Right lobe of liver (tissue), 6 donors: ENCODE measurements around the gene PEAK3. TPM values are rescaled to one million over a fixed set of nuclear protein-coding genes. Genes with fewer than 3 reads are reported as not detected.
A peak's percentile ranks its signal among the peaks of the same experiment; 100 is the strongest.

Source experiments
- ATAC-seq, 4 donors: fragments of 200-7000 bp; cut with Tn5 transposase; one replicate each; pipeline ENCODE4 v1.9.1; 2020; ENCODE audit warnings: mild to moderate bottlenecking in 4 of 4, moderate library complexity in 4 of 4
- DNase-seq, 3 donors: peaks; one replicate each; pipeline ENCODE4 v3.0.0-alpha.2; 2020
- H3K27ac ChIP-seq, 3 donors: fragments of 200-600 bp; one replicate each; pipeline ENCODE4 v1.8.0; 2022
- H3K27me3 ChIP-seq, 2 donors: fragments of 200-600 bp; one replicate each; pipeline ENCODE4 v1.8.0; 2022
- H3K36me3 ChIP-seq, 4 donors: fragments of 200-600 bp; sonication (generic) in 1 of 4; one replicate each; pipeline versions ENCODE4 v1.5.1 to v1.8.0; 2017 to 2022; ENCODE audit warnings: control low read depth in 1 of 4
- H3K4me1 ChIP-seq, 4 donors: fragments of 200-600 bp; sonication (generic) in 1 of 4; one replicate each; pipeline versions ENCODE4 v1.5.1 to v1.8.0; 2017 to 2022; ENCODE audit warnings: control low read depth in 1 of 4
- H3K4me3 ChIP-seq, 3 donors: fragments of 200-600 bp; one replicate each; pipeline ENCODE4 v1.8.0; 2022
- H3K9me3 ChIP-seq, 4 donors: fragments of 200-600 bp; sonication (generic) in 1 of 4; one replicate each; pipeline versions ENCODE4 v1.5.1 to v1.8.0; 2017 to 2022; ENCODE audit warnings: control low read depth in 1 of 4
- POLR2A ChIP-seq: fragments of 450-650 bp; IDR thresholded peaks from one replicate; pipeline ENCODE4 v1.6.1; 2017; ENCODE audit warnings: antibody characterized with exemption, mild to moderate bottlenecking
- WGBS: methylation state at CpG from one replicate; pipeline ENCODE4 v1.1.6; 2018; ENCODE audit warnings: low coverage, low lambda C conversion rate; ENCODE audit not compliant: insufficient coverage; ENCODE audit errors: missing lambda C conversion rate; 5-methylcytosine and 5-hydroxymethylcytosine counted together
- intact Hi-C, 2 donors: fragments of 100-400 bp; cut with DNase I; formaldehyde crosslinking; loops; one replicate each; pipeline versions ENCODE4 v1.11.2 to v1.14.1; 2022
- total RNA-seq, 6 experiments: library from RNA; depleted of rRNA in 2 of 6; stranded (reverse); fragments of >200 nt in 2 of 6; fragmentation: NEBNext Ultra II Directional in 3 of 6; extraction: Animal tissue kit (Norgen Biotek cat#: 25700) in 3 of 6; gene quantifications; one replicate each; pipeline versions ENCODE4 v1.1.0 to v1.2.4, GENCODE V29; 2016 to 2023
- TF ChIP-seq, protein P1 (sequence below), 4 donors: fragments of 200-600 bp in 3 of 4; fragments of 450-650 bp in 1 of 4; IDR thresholded peaks; one replicate each; pipeline versions ENCODE4 v1.5.1 to v1.8.0; 2016 to 2022; ENCODE audit warnings: antibody characterized with exemption in 4 of 4, mild to moderate bottlenecking in 2 of 4
- donor health status: DM: no; HTN: yes; CAD: no.
- donor health status: DM: no; HTN: no; CAD: no.
- donor health status: DM: no; HTN: no; CAD: no.
- donor health status: DM: no; HTN: yes; CAD: no.
- donor health status: DM: no; HTN: yes; CAD: no.

Gene PEAK3
- total RNA-seq, 6 experiments from 2014 or later = 0.07 to 0.49 (median 0.36) TPM

DNA sequence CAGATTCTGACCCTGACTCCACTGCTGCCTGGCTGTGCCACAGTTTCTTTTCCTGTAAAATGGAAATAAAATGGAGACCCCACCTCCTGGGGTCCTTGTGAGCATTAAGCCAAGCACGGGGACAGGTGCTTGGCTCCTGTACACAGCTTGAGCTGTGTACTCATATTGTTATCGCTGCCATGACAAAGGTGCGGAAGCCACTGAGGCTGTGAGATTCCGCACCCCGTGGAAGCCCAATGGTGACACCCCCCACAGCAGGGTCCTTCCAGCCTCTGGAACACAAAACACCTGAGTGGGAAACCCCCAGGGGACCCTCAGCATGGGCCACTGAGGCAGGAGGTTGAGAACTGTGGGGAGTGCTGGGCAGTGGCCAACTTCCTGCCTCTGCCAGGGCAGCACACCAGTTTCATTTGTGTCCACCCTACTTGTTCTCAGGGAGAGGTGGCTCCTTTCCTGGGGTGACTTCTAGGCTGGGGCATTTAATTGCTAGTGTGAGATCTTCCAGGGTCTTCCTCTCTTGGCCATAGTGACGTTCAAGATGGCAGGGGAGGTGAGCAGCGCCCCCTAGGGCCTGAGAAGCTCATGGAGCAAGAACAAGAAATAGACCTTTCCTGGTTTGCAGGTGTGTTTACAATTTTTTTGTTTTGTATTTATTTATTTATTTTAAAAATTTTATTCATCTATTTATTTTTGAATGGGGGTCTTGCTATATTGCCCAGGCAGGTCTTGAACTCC is 20.4 kb downstream of the PEAK3 start:
- Histone ChIP-seq H3K9me3 (no peaks in the 10 kb centered on the region), H3K4me1 (no peaks in the 10 kb centered on the region), H3K4me3 (no peak overlapping the region), H3K27me3 (no peaks in the 10 kb centered on the region), H3K27ac (no peak overlapping the region), H3K36me3 (no peaks in the 10 kb centered on the region)
- TF ChIP-seq, protein P1, sequence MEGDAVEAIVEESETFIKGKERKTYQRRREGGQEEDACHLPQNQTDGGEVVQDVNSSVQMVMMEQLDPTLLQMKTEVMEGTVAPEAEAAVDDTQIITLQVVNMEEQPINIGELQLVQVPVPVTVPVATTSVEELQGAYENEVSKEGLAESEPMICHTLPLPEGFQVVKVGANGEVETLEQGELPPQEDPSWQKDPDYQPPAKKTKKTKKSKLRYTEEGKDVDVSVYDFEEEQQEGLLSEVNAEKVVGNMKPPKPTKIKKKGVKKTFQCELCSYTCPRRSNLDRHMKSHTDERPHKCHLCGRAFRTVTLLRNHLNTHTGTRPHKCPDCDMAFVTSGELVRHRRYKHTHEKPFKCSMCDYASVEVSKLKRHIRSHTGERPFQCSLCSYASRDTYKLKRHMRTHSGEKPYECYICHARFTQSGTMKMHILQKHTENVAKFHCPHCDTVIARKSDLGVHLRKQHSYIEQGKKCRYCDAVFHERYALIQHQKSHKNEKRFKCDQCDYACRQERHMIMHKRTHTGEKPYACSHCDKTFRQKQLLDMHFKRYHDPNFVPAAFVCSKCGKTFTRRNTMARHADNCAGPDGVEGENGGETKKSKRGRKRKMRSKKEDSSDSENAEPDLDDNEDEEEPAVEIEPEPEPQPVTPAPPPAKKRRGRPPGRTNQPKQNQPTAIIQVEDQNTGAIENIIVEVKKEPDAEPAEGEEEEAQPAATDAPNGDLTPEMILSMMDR (IDR thresholded peaks at IDR 0.05) = peak; percentile 38 to 61 (median 52)
- TF ChIP-seq POLR2A = no peak
- ATAC-seq = no peak
- intact Hi-C loops = no loop called here
- DNase-seq = no peak
- 7% methylated on average over 2 of the region's 7 CpGs for WGBS

DNA sequence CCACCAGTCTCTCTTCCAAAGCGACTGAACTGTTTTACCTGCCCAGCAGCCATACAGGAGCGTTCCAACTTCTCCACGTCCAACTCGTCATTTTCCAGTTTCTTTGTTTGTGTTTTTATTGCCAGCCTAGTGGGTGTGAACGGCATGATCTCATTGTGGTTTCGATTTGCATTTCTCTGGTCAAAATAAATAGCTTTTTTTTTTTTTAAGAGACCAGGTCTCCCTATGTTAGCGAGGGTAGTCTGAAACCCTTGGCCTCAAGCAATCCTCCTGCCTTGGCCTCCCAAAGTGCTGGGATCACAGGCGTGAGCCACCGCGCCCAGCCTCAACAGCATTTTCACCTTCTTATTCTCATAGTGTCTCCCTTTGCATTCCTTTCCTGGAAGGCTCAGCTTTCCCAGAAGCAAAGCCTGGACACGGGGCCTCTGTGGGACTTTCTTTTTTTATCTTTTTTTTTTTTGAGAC is 21.6 kb downstream of the PEAK3 start:
- no peaks in the 10 kb centered on the region for H3K36me3 ChIP-seq
- intact Hi-C loops = no loop called here
- ATAC-seq (no peak), DNase-seq (no peak)
- H3K4me3 ChIP-seq = no peak overlapping the region
- no peaks in the 10 kb centered on the region for H3K27me3 ChIP-seq
- no peaks in the 10 kb centered on the region for H3K4me1 ChIP-seq
- 69% methylated on average over 11 of the region's 11 CpGs for WGBS
- no peak overlapping the region for H3K27ac ChIP-seq
- no peaks in the 10 kb centered on the region for H3K9me3 ChIP-seq
- TF ChIP-seq, protein P1 (IDR thresholded peaks at IDR 0.05) = no peak
- TF ChIP-seq POLR2A = no peak

DNA sequence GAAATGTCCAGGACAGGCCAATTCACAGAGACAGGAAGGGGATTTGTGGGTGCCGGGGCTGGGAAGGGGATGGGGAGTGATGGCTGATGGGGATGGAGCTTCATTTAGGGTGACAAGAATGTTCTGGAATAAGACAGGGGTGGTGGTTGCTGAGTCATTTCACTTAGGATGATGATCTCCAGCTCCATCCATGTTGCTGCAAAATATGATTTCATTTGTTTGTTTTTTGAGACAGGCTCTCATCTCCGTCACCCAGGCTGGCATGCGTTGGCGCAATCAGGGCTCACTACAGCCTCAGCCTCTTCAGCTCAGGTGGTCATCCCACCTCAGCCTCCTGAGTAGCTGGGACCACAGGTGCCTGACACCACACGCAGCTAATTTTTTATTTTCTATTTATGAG is 22.6 kb downstream of the PEAK3 start:
- TF ChIP-seq, protein P1 (IDR thresholded peaks at IDR 0.05) = no peak
- TF ChIP-seq POLR2A = no peak
- WGBS = 80% methylated on average over 4 of the region's 5 CpGs
- no peak overlapping the region for H3K4me3 ChIP-seq
- no peak overlapping the region for H3K27ac ChIP-seq
- intact Hi-C loops = no loop called here
- H3K36me3 ChIP-seq = no peaks in the 10 kb centered on the region
- DNase-seq = no peak
- no peaks in the 10 kb centered on the region for H3K27me3 ChIP-seq
- H3K9me3 ChIP-seq = no peaks in the 10 kb centered on the region
- no peaks in the 10 kb centered on the region for H3K4me1 ChIP-seq
- no peak for ATAC-seq

DNA sequence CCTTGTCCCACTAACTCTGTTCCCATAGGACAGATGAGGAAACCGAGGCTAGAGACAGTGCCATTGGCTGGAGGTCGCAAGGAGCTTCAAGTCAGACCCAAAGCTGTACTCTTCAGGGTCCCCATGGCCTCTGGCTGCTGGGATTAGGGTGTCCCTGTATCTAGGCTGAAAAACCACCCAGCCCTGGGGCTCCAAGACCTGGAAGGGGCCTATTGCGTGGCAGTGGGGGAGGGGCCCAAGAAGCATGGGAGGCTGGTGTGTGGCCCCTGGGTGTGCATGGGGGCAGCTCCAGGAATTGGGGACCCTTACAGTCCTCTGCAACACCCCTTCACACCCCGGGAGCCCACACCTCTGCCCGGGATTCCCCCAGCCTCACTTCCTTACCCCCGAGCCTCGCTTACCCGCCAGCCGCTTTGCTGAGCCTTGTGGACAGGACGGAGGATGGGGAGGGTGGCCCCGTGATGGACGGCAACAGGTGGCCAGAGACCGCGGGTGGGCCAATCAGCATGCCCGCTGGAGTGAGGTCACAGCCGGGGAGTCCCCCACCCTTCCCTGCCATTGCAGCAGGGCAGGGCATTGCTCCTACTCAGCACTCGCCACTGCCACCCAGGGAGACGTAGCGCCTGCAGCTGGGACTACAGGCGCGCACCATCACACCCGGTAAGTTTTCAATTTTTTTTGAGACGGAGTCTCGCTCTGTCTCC is 25.8 kb downstream of the PEAK3 start, which contains the start of gene JSRP1:
JSRP1 (minus strand) TSS at position 436 of the 704 bp plus-strand sequence. CDS start 1,103 bp downstream, outside the sequence.
- Histone ChIP-seq H3K27me3 (peaks cover 7 to 16% of the 10 kb centered on the region in 2 donors), H3K4me3 (no peak within 1 kb of the TSS), H3K4me1 (peaks cover 0 to 19% (median 0%) of the 10 kb centered on the region in 4 donors), H3K36me3 (no peaks in the 10 kb centered on the region), H3K9me3 (no peaks in the 10 kb centered on the region), H3K27ac (no peak within 1 kb of the TSS)
- DNase-seq = no peak
- no peak for TF ChIP-seq POLR2A
- TF ChIP-seq, protein P1 (IDR thresholded peaks at IDR 0.05) = no peak
- no peak for ATAC-seq
- intact Hi-C loops = no loop called here
- 53% methylated on average over 5 of the region's 24 CpGs for WGBS
